GM10847 (cell line): ENCODE data around the gene GXYLT2.

Experiments used
- POLR2A ChIP-seq: IDR thresholded peaks from 2 replicates; pipeline ENCODE4 v1.6.1; 2011; ENCODE audit not compliant: insufficient read length; ENCODE audit errors: extremely low read depth

Gene GXYLT2

GRCh38 chr3:72998466-72998865 lies 110.6 kb downstream of the GXYLT2 start:
- no peak for TF ChIP-seq POLR2A

GRCh38 chr3:72999951-73000350 lies 112.1 kb downstream of the GXYLT2 start:
- no peak for TF ChIP-seq POLR2A

GRCh38 chr3:73004316-73004715 lies 116.5 kb downstream of the GXYLT2 start:
- no peak for TF ChIP-seq POLR2A

- no peak for TF ChIP-seq POLR2A
Observed at GRCh38 chr3:73007992-73008712, 120.3 kb downstream of the GXYLT2 start.

- TF ChIP-seq POLR2A: no peak
Observed at GRCh38 chr3:73009008-73009407, 121.2 kb downstream of the GXYLT2 start.

GRCh38 chr3:73009750-73010149 lies 121.9 kb downstream of the GXYLT2 start:
- no peak for TF ChIP-seq POLR2A

- no peak for TF ChIP-seq POLR2A
Observed at GRCh38 chr3:73010158-73010557, 122.3 kb downstream of the GXYLT2 start.

GRCh38 chr3:73018298-73018697 lies 130.5 kb downstream of the GXYLT2 start:
- TF ChIP-seq POLR2A: no peak

GRCh38 chr3:73018790-73019441 lies 131.1 kb downstream of the GXYLT2 start:
- no peak for TF ChIP-seq POLR2A

GRCh38 chr3:73021301-73021835 lies 133.5 kb downstream of the GXYLT2 start:
- TF ChIP-seq POLR2A: no peak

GRCh38 chr3:73024836-73025235 lies 137.0 kb downstream of the GXYLT2 start:
- TF ChIP-seq POLR2A: no peak

GRCh38 chr3:73026111-73026759 lies 138.4 kb downstream of the GXYLT2 start:
- no peak for TF ChIP-seq POLR2A
